RWPE2 (cell line): ENCODE measurements around the gene SPOUT1.
A peak's percentile ranks its signal among the peaks of the same experiment; 100 is the strongest.

ENCODE experiments used
- ATAC-seq: fragments of 200-7000 bp; cut with Tn5 transposase; 3 replicates; pipeline ENCODE4 v1.9.1; 2021; ENCODE audit warnings: low read depth
- DNase-seq: peaks from one replicate; pipeline ENCODE4 v3.0.0-alpha.2; 2020; ENCODE audit warnings: low spot score
- H3K27ac ChIP-seq: fragments of 450-650 bp; 2 replicates; pipeline ENCODE4 v1.5.1; 2017; ENCODE audit warnings: mild to moderate bottlenecking; ENCODE audit not compliant: poor library complexity, severe bottlenecking
- H3K27me3 ChIP-seq: fragments of 250-450 bp; sonication (Bioruptor Pico); 2 replicates; pipeline ENCODE4 v1.5.1; 2021; ENCODE audit warnings: mild to moderate bottlenecking, moderate library complexity; ENCODE audit not compliant: insufficient read depth, poor library complexity, severe bottlenecking
- H3K36me3 ChIP-seq: fragments of 250-450 bp; sonication (Bioruptor Pico); 2 replicates; pipeline ENCODE4 v1.5.1; 2020; ENCODE audit warnings: low read depth, mild to moderate bottlenecking, moderate library complexity
- H3K4me1 ChIP-seq: fragments of 250-450 bp; sonication (Bioruptor Pico); 2 replicates; pipeline ENCODE4 v1.5.1; 2021; ENCODE audit warnings: mild to moderate bottlenecking, moderate library complexity; ENCODE audit not compliant: insufficient read depth, poor library complexity, severe bottlenecking
- H3K4me3 ChIP-seq: fragments of 250-450 bp; sonication (Bioruptor Pico); 2 replicates; pipeline ENCODE4 v1.5.1; 2021; ENCODE audit warnings: mild to moderate bottlenecking, moderate library complexity; ENCODE audit not compliant: severe bottlenecking
- H3K9me3 ChIP-seq: fragments of 250-450 bp; sonication (Bioruptor Pico); 2 replicates; pipeline ENCODE4 v1.5.1; 2021; ENCODE audit warnings: mild to moderate bottlenecking, moderate library complexity; ENCODE audit not compliant: severe bottlenecking
- CTCF ChIP-seq: fragments of 450-650 bp; IDR thresholded peaks from one replicate; pipeline ENCODE4 v1.5.1; 2017; ENCODE audit warnings: mild to moderate bottlenecking, moderate library complexity; ENCODE audit not compliant: poor library complexity, severe bottlenecking

Gene SPOUT1

GRCh38 chr9:128790536-128790935, 39.1 kb downstream of the SPOUT1 start:
- peaks cover 38% of the 10 kb centered on the region for H3K36me3 ChIP-seq
- no peak for TF ChIP-seq CTCF
- H3K4me3 ChIP-seq = no peak overlapping the region
- H3K27ac ChIP-seq = no peak overlapping the region
- H3K9me3 ChIP-seq = no peaks in the 10 kb centered on the region
- no peak for DNase-seq
- H3K27me3 ChIP-seq = no peaks in the 10 kb centered on the region
- no peak for ATAC-seq
- no peaks in the 10 kb centered on the region for H3K4me1 ChIP-seq

- no peaks in the 10 kb centered on the region for H3K4me1 ChIP-seq
- ATAC-seq (no peak), DNase-seq (no peak)
- peak overlapping the region; percentile 46 for H3K27ac ChIP-seq
- H3K4me3 ChIP-seq = peak overlapping the region; percentile 100
- no peaks in the 10 kb centered on the region for H3K9me3 ChIP-seq
- no peaks in the 10 kb centered on the region for H3K27me3 ChIP-seq
- peaks cover 27% of the 10 kb centered on the region for H3K36me3 ChIP-seq
- no peak for TF ChIP-seq CTCF
Observed at GRCh38 chr9:128788445-128788844, 41.1 kb downstream of the SPOUT1 start.

GRCh38 chr9:128787659-128788058, 41.9 kb downstream of the SPOUT1 start:
- Histone ChIP-seq H3K4me3 (peak overlapping the region; percentile 100), H3K9me3 (no peaks in the 10 kb centered on the region), H3K4me1 (no peaks in the 10 kb centered on the region), H3K27me3 (no peaks in the 10 kb centered on the region), H3K36me3 (peaks cover 20% of the 10 kb centered on the region), H3K27ac (peak overlapping the region; percentile 46)
- no peak for TF ChIP-seq CTCF
- no peak for DNase-seq
- ATAC-seq = no peak

- DNase-seq (peak; percentile 83), ATAC-seq (peak; percentile 97)
- Histone ChIP-seq H3K27me3 (no peaks in the 10 kb centered on the region), H3K27ac (peak within 1 kb of the TSS; percentile 46), H3K4me1 (no peaks in the 10 kb centered on the region), H3K9me3 (no peaks in the 10 kb centered on the region), H3K36me3 (peaks cover 13% of the 10 kb centered on the region), H3K4me3 (peak within 1 kb of the TSS; percentile 100)
- TF ChIP-seq CTCF = no peak
Observed at GRCh38 chr9:128786681-128787601, 42.7 kb downstream of the SPOUT1 start, which contains the start of gene TBC1D13. Gene TBC1D13, plus strand, starts transcription at chr9:128787253. Its CDS starts 101 bp downstream, at chr9:128787354.

- ATAC-seq = no peak
- Histone ChIP-seq H3K27ac (no peak overlapping the region), H3K27me3 (no peaks in the 10 kb centered on the region), H3K9me3 (no peaks in the 10 kb centered on the region), H3K4me3 (no peak overlapping the region), H3K4me1 (no peaks in the 10 kb centered on the region), H3K36me3 (0 out of 2 replicates have a peak, but pooled peaks cover 3% of the 10 kb centered on the region)
- no peak for DNase-seq
- TF ChIP-seq CTCF = no peak
Observed at GRCh38 chr9:128785427-128785826, 44.2 kb downstream of the SPOUT1 start.
